IMR-90 (cell line): ENCODE measurements around the gene CFAP299. TPM values are rescaled to one million over a fixed set of nuclear protein-coding genes. Genes with fewer than 3 reads are reported as not detected.

Experiments
- ATAC-seq: fragments of 200-7000 bp; cut with Tn5 transposase; 2 replicates; pipeline ENCODE4 v1.9.1; 2020; ENCODE audit warnings: low read depth, mild to moderate bottlenecking, moderate library complexity
- BruUV-seq: library from RNA; stranded (reverse); fragments of 400-500 nt; replicated peaks from 2 replicates; lab custom pipeline; 2021; lab: Mats Ljungman, UMichigan
- CTCF ChIA-PET: fragments of 300-600 bp; formaldehyde crosslinking; extraction: SDS; loops from one replicate; lab custom pipeline; 2021; ENCODE audit warnings: antibody characterized with exemption; lab: Yijun Ruan, JAX
- POLR2A ChIA-PET: fragments of 300-600 bp; sonication (Branson Sonifier 250); formaldehyde crosslinking; loops from one replicate; lab custom pipeline; 2022; ENCODE audit warnings: antibody characterized with exemption; ENCODE audit not compliant: unreplicated experiment; lab: Charles Lee
- DNase-seq: peaks from one replicate; pipeline ENCODE4 v3.0.0; 2013
- H2AFZ ChIP-seq: replicated peaks from 2 replicates; pipeline ENCODE3; 2013; ENCODE audit warnings: low read length, mild to moderate bottlenecking; ENCODE audit not compliant: poor library complexity
- H2AK5ac ChIP-seq: 2 replicates; pipeline ENCODE4 v1.6.1; 2013; ENCODE audit warnings: low read depth, low read length, inconsistent platforms
- H2AK9ac ChIP-seq: replicated peaks from 2 replicates; pipeline ENCODE3; 2013; ENCODE audit warnings: mild to moderate bottlenecking, low read depth, low read length, moderate library complexity; ENCODE audit not compliant: poor library complexity
- H2BK120ac ChIP-seq: 2 replicates; pipeline ENCODE4 v1.6.1; 2013; ENCODE audit warnings: low read depth, low read length, inconsistent platforms
- H2BK15ac ChIP-seq: 3 replicates; pipeline ENCODE4 v1.6.1; 2013; ENCODE audit warnings: low read depth, low read length, inconsistent platforms
- H2BK20ac ChIP-seq: 2 replicates; pipeline ENCODE4 v1.6.1; 2013; ENCODE audit warnings: low read depth, mild to moderate bottlenecking, inconsistent platforms, low read length, moderate library complexity
- H2BK5ac ChIP-seq: 2 replicates; pipeline ENCODE4 v1.6.1; 2013; ENCODE audit warnings: mild to moderate bottlenecking, low read depth, low read length, inconsistent platforms; ENCODE audit not compliant: poor library complexity, severe bottlenecking
- H3K14ac ChIP-seq: replicated peaks from 2 replicates; pipeline ENCODE4 v1.6.1; 2013; ENCODE audit warnings: low read depth, low read length, inconsistent platforms
- H3K18ac ChIP-seq: 2 replicates; pipeline ENCODE4 v1.6.1; 2013; ENCODE audit warnings: low read depth, low read length, control low read depth
- H3K23ac ChIP-seq: 2 replicates; pipeline ENCODE4 v1.6.1; 2013; ENCODE audit warnings: low read depth, low read length, inconsistent platforms
- H3K27ac ChIP-seq: 2 replicates; pipeline ENCODE4 v1.5.1; 2013; ENCODE audit warnings: mild to moderate bottlenecking, control low read depth, low read length; ENCODE audit not compliant: insufficient read depth
- H3K27me3 ChIP-seq: 2 replicates; pipeline ENCODE4 v1.6.1; 2013; ENCODE audit warnings: low read length; ENCODE audit not compliant: control insufficient read depth, insufficient read depth
- H3K36me3 ChIP-seq: 2 replicates; pipeline ENCODE4 v1.6.1; 2013; ENCODE audit warnings: low read length, mixed read lengths; ENCODE audit not compliant: control insufficient read depth, insufficient read depth
- H3K4ac ChIP-seq: 2 replicates; pipeline ENCODE4 v1.6.1; 2013; ENCODE audit warnings: low read depth, low read length, inconsistent platforms
- H3K4me1 ChIP-seq: 2 replicates; pipeline ENCODE4 v1.6.1; 2013; ENCODE audit warnings: low read length, mixed read lengths; ENCODE audit not compliant: control insufficient read depth, insufficient read depth
- H3K4me2 ChIP-seq: 2 replicates; pipeline ENCODE4 v1.6.1; 2013; ENCODE audit warnings: low read depth, mild to moderate bottlenecking, control low read depth, low read length, moderate library complexity
- H3K4me3 ChIP-seq: 2 replicates; pipeline ENCODE4 v1.5.1; 2013; ENCODE audit warnings: low read depth, mild to moderate bottlenecking, control low read depth, low read length, moderate library complexity; ENCODE audit not compliant: insufficient read depth
- H3K56ac ChIP-seq: 2 replicates; pipeline ENCODE4 v1.6.1; 2013; ENCODE audit warnings: low read length, inconsistent platforms; ENCODE audit not compliant: insufficient read depth; ENCODE audit errors: extremely low read depth
- H3K79me1 ChIP-seq, 2 experiments: 2 replicates each; pipeline ENCODE4 v1.6.1; 2013; ENCODE audit warnings: low read length in 2 of 2, inconsistent platforms in 1 of 2, low read depth in 1 of 2
- H3K9ac ChIP-seq: 2 replicates; pipeline ENCODE4 v1.6.1; 2013; ENCODE audit warnings: low read depth, low read length, control low read depth
- H3K9me1 ChIP-seq: 2 replicates; pipeline ENCODE4 v1.6.1; 2013; ENCODE audit warnings: low read length, inconsistent platforms; ENCODE audit not compliant: insufficient read depth
- H3K9me3 ChIP-seq: 2 replicates; pipeline ENCODE4 v1.6.1; 2013; ENCODE audit warnings: low read length; ENCODE audit not compliant: control insufficient read depth, insufficient read depth
- H4K20me1 ChIP-seq: 2 replicates; pipeline ENCODE4 v1.6.1; 2013; ENCODE audit warnings: low read length, inconsistent platforms; ENCODE audit not compliant: insufficient read depth
- H4K5ac ChIP-seq: 2 replicates; pipeline ENCODE4 v1.6.1; 2013; ENCODE audit warnings: mild to moderate bottlenecking, low read depth, low read length, control low read depth
- H4K8ac ChIP-seq, 2 experiments: 2 replicates each; pipeline ENCODE4 v1.6.1; 2013; ENCODE audit warnings: low read depth in 2 of 2, low read length in 2 of 2, control low read depth in 1 of 2, inconsistent platforms in 1 of 2
- H4K91ac ChIP-seq: 2 replicates; pipeline ENCODE4 v1.6.1; 2013; ENCODE audit warnings: low read depth, low read length, inconsistent platforms; ENCODE audit not compliant: insufficient read depth
- BHLHE40 ChIP-seq: fragments of 150-350 bp; IDR thresholded peaks from 2 replicates; pipeline ENCODE4 v1.6.1; 2016; ENCODE audit warnings: mild to moderate bottlenecking, low read depth, low read length
- ELK1 ChIP-seq: fragments of 150-350 bp; IDR thresholded peaks from 2 replicates; pipeline ENCODE4 v1.6.1; 2016; ENCODE audit warnings: low read depth, mild to moderate bottlenecking, low read length, moderate library complexity, borderline replicate concordance
- FOS ChIP-seq: fragments of 150-350 bp; IDR thresholded peaks from 2 replicates; pipeline ENCODE4 v1.6.1; 2016; ENCODE audit warnings: low read depth, low read length
- MXI1 ChIP-seq: IDR thresholded peaks from 2 replicates; pipeline ENCODE4 v1.6.1; 2012; ENCODE audit warnings: low read depth, mild to moderate bottlenecking, low read length, moderate library complexity, borderline replicate concordance
- POLR2A ChIP-seq: IDR thresholded peaks from 2 replicates; pipeline ENCODE4 v1.6.1; 2012; ENCODE audit warnings: mild to moderate bottlenecking, low read depth, low read length
- WGBS, 2 experiments: methylation state at CpG; one replicate each; pipeline versions ENCODE4 v1.1.5 to v1.1.7; 2013; ENCODE audit warnings: missing lambda C conversion rate in 2 of 2; ENCODE audit not compliant: insufficient read length in 1 of 2; ENCODE audit errors: extremely low coverage in 2 of 2; 5-methylcytosine and 5-hydroxymethylcytosine counted together
- dilution Hi-C: fragments of 300-500 bp; cut with HindIII; formaldehyde crosslinking; loops from one replicate; pipeline ENCODE4 v1.14.3; 2018; ENCODE audit warnings: low sequenced_read_pairs; ENCODE audit not compliant: unreplicated experiment
- in situ Hi-C: fragments of 300-500 bp; cut with MboI; formaldehyde crosslinking; loops from 3 replicates; pipeline ENCODE4 v1.14.3; 2019; ENCODE audit warnings: low sequenced_read_pairs, inconsistent platforms, mixed read lengths
- intact Hi-C: fragments of 100-400 bp; cut with micrococcal nuclease; formaldehyde crosslinking; loops from 2 replicates; pipeline ENCODE4 v1.10.0; 2022
- polyA plus RNA-seq, 3 experiments: library from polyadenylated mRNA; depleted of rRNA; stranded (reverse); fragments of >200 nt; gene quantifications; 2 replicates each; pipeline ENCODE4 v1.2.3, GENCODE V29; 2012; ENCODE audit warnings: low replicate concordance in 1 of 3
- total RNA-seq: library from RNA; depleted of rRNA; stranded (reverse); fragments of >200 nt; gene quantifications from 2 replicates; pipeline ENCODE4 v1.2.3, GENCODE V29; 2012

CFAP299 gene
- total and polyA plus RNA-seq, 2 of the 4 experiments (the other 2 are of a cell fraction) = 1.0 to 1.1 TPM

- Histone ChIP-seq H4K5ac (no peak overlapping the region), H3K56ac (no peak overlapping the region), H3K27ac (no peak overlapping the region), H3K23ac (no peak overlapping the region), H4K20me1 (no peaks in the 10 kb centered on the region), H3K9me3 (no peaks in the 10 kb centered on the region), H2AK5ac (no peak overlapping the region), H3K4ac (no peak overlapping the region), H4K91ac (no peak overlapping the region), H3K14ac (no peak overlapping the region), H3K79me1 (no peaks in the 10 kb centered on the region), H3K4me2 (no peak overlapping the region), H3K4me3 (no peak overlapping the region), H3K36me3 (no peaks in the 10 kb centered on the region), H2BK20ac (no peak overlapping the region), H2AK9ac (no peak overlapping the region), H3K9me1 (peaks cover 3% of the 10 kb centered on the region; the same call in 1 of the 2 replicates), H3K18ac (no peak overlapping the region), H2BK15ac (no peak overlapping the region), H2BK120ac (no peak overlapping the region), H2AFZ (no peak overlapping the region), H3K27me3 (no peaks in the 10 kb centered on the region), H3K4me1 (no peaks in the 10 kb centered on the region), H2BK5ac (no peak overlapping the region), H3K9ac (no peak overlapping the region), H4K8ac (no peak overlapping the region)
- ChIA-PET POLR2A (no interaction called here), CTCF (no interaction called here)
- DNase-seq (no peak), ATAC-seq (no peak)
- TF ChIP-seq ELK1 = no peak
- no peak for TF ChIP-seq FOS
- no peak for TF ChIP-seq POLR2A
- no peak for TF ChIP-seq BHLHE40
- no peak for TF ChIP-seq MXI1
- no CpG with 5 or more reads among the region's 1 CpG for WGBS, 2 experiments
- dilution Hi-C loops = no loop called here
- in situ Hi-C loops = no loop called here
- BruUV-seq = no TSS peak
- intact Hi-C loops = no loop called here
Observed at GRCh38 chr4:80507507-80507906, 172.0 kb downstream of the CFAP299 start.
